Measurements from ENCODE around the gene CIZ1.

The CIZ1 gene

DNA sequence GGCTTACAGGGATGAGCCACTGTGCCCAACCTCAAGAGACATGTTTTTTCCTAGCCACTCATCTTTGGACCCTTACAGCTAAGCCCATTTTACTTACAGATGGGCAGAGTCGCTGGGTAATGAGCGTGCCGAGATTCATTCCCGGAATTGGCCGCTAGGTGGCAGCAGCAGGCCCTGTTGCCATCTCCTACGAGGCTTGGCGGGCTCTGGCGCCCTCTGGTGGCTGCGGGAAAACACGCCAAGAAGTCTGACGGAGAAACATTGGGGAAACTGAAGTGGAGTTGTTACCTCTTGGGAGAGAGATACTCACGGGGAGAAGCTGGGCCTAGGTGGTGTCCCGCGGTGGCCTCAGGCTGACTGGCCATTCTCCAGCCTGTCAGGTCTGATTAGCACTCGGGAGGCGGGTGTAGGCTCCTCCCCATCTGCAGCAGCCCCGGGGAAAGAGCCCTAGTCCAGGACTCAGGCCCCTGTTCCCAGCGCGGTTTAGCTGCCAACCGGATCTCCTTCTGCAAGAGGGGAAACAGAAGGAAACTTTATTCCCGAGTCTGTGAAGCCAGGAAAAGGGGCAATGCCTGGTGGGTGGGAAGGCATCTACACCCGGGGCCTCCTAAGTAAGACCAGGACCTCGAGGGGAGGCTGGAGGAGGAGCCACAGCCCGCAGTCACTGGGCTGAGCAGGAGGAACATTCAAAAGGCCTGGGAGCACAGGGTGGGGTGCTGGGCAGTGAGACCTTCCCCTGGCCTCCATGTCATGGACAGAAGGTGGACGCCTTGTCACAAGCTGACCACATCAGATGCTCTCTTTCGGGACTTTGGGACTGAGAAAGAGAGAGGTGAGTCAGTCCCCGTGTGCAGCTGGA is 73.5 kb downstream of the CIZ1 start:
- Histone ChIP-seq H3K36me3 (ENCODE audit: control insufficient read depth, insufficient read depth, low read length) (peaks cover 39% of the 10 kb centered on the region), H3K27ac (ENCODE audit: low read depth, low read length) (peak overlapping the region; percentile 15), H3K4me3 (ENCODE audit: low read depth, low read length) (peak overlapping the region; percentile 3; the same call in 1 of the 2 replicates), H3K9me3 (ENCODE audit: control insufficient read depth, insufficient read depth, low read length) (no peaks in the 10 kb centered on the region), H3K4me1 (ENCODE audit: control insufficient read depth, insufficient read depth, low read length) (no peaks in the 10 kb centered on the region), H3K9ac (ENCODE audit: low read depth, low read length) (no peak overlapping the region), H3K27me3 (ENCODE audit: control insufficient read depth, insufficient read depth, low read length) (no peaks in the 10 kb centered on the region)

GRCh38 chr9:128116104-128117083 is 75.0 kb downstream of the CIZ1 start:
- Histone ChIP-seq H3K27ac (ENCODE audit: low read depth, low read length) (no peak overlapping the region), H3K9ac (ENCODE audit: low read depth, low read length) (no peak overlapping the region), H3K4me1 (ENCODE audit: control insufficient read depth, insufficient read depth, low read length) (no peaks in the 10 kb centered on the region)

More at GRCh38 chr9:128116104-128117083, 75.0 kb downstream of the CIZ1 start:
- Histone ChIP-seq H3K27me3 (ENCODE audit: control insufficient read depth, insufficient read depth, low read length) (no peaks in the 10 kb centered on the region), H3K4me3 (ENCODE audit: low read depth, low read length) (no peak overlapping the region), H3K9me3 (ENCODE audit: control insufficient read depth, insufficient read depth, low read length) (no peaks in the 10 kb centered on the region), H3K36me3 (ENCODE audit: control insufficient read depth, insufficient read depth, low read length) (peaks cover 25% of the 10 kb centered on the region)
